Brain microvascular endothelial cell (primary cell): ENCODE data around the gene SLC22A23.
A peak's percentile ranks its signal among the peaks of the same experiment; 100 is the strongest.
"Not testable (repeated sequence)": the region's sequence is repeated elsewhere in the genome, so short reads cannot be mapped to it uniquely, and the experiment has no call there.

Experiments
- DNase-seq: peaks from one replicate; pipeline ENCODE4 v3.0.0-alpha.2; 2020
- H3K27ac ChIP-seq: fragments of 250-450 bp; sonication (Bioruptor Pico); 2 replicates; pipeline ENCODE4 v1.5.1; 2020; ENCODE audit warnings: mild to moderate bottlenecking, moderate library complexity
- H3K27me3 ChIP-seq: fragments of 250-450 bp; sonication (Bioruptor Pico); replicated peaks from 2 replicates; pipeline ENCODE4 v1.5.1; 2020; ENCODE audit warnings: mild to moderate bottlenecking
- H3K36me3 ChIP-seq: fragments of 250-450 bp; sonication (Bioruptor Pico); replicated peaks from 2 replicates; pipeline ENCODE4 v1.5.1; 2020; ENCODE audit warnings: mild to moderate bottlenecking
- H3K4me3 ChIP-seq: 2 replicates; pipeline ENCODE4 v1.5.1; 2011; ENCODE audit warnings: low read depth, mild to moderate bottlenecking, control low read depth, low read length, moderate library complexity
- in situ Hi-C: cut with HindIII; loops from 2 replicates; pipeline ENCODE4 v1.10.0; 2017; ENCODE audit warnings: low sequenced_read_pairs, low pct_ligation_motif_present
- TF ChIP-seq, protein P1 (sequence below): IDR thresholded peaks from 2 replicates; pipeline ENCODE4 v1.5.1; 2011; ENCODE audit warnings: low read depth, mild to moderate bottlenecking, moderate library complexity, low read length, control low read depth, inconsistent platforms; ENCODE audit errors: missing control alignments

Gene SLC22A23

DNA sequence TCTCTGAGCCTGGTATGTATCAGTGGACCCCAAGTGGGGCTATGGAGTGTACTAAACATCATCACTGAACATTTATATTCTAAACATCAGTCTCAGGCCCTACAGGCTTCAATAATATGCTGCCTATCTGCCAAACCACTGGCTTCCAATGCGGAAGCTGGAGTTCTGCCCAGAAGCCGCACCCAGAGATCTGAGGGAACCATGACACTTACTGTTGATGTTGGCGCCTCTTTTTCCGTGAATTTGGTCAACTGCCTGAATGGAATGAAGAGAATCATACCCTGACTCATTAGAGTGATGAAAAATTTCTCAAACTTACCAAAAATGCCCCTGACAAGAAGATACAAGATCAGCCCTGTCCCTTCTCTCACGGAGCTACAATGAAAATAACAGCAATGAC, 66.2 kb downstream of the SLC22A23 start:
- peak overlapping the region; percentile 73 for H3K27ac ChIP-seq

DNA sequence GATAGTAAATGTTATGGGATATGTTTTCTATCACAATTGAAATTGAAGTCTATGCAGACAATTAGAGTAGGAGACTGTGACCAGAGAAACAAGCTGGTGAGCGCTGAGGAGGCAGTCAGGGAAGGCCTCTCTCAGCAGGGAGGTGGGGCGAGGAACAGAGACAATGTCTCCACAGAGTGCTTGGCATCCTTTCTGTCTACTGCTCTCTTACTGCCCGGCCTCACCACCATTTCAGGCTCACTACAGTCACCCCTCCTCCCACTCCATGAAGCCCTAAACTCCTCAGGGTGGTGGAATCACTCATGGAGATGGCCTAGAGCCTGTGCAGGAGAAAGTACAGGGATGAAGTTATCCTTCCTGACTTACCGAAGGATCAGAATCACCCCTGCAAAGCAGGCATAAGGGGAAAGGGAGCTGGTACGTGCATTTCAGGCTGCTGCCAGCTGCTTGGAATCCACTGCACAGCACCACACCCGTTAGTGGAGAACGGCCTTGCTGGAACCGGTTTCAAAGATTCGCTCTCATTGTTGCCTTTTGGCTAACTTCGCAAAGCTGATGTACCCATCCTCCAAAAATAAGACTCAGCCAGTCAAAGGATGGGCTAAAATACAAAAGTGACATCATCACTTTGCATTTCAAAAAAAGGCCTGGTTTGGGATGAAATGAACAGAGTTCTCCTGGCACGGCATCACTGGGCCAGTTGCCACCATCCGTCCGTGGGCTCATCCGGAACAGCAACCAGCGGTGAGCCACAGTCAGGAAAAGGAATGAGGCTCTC, 67.3 kb downstream of the SLC22A23 start:
- no peak for DNase-seq
- TF ChIP-seq, protein P1, sequence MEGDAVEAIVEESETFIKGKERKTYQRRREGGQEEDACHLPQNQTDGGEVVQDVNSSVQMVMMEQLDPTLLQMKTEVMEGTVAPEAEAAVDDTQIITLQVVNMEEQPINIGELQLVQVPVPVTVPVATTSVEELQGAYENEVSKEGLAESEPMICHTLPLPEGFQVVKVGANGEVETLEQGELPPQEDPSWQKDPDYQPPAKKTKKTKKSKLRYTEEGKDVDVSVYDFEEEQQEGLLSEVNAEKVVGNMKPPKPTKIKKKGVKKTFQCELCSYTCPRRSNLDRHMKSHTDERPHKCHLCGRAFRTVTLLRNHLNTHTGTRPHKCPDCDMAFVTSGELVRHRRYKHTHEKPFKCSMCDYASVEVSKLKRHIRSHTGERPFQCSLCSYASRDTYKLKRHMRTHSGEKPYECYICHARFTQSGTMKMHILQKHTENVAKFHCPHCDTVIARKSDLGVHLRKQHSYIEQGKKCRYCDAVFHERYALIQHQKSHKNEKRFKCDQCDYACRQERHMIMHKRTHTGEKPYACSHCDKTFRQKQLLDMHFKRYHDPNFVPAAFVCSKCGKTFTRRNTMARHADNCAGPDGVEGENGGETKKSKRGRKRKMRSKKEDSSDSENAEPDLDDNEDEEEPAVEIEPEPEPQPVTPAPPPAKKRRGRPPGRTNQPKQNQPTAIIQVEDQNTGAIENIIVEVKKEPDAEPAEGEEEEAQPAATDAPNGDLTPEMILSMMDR = no peak
- no peaks in the 10 kb centered on the region for H3K27me3 ChIP-seq
- no peak overlapping the region for H3K27ac ChIP-seq
- in situ Hi-C loops = no loop called here
- no peaks in the 10 kb centered on the region for H3K36me3 ChIP-seq
- no peak overlapping the region for H3K4me3 ChIP-seq

More for the DNA sequence above, 66.2 kb downstream of the SLC22A23 start:
- Histone ChIP-seq H3K4me3 (no peak overlapping the region), H3K27me3 (no peaks in the 10 kb centered on the region), H3K36me3 (no peaks in the 10 kb centered on the region)
- TF ChIP-seq, protein P1 = no peak
- DNase-seq = peak; percentile 98
- in situ Hi-C loops = no loop called here

DNA sequence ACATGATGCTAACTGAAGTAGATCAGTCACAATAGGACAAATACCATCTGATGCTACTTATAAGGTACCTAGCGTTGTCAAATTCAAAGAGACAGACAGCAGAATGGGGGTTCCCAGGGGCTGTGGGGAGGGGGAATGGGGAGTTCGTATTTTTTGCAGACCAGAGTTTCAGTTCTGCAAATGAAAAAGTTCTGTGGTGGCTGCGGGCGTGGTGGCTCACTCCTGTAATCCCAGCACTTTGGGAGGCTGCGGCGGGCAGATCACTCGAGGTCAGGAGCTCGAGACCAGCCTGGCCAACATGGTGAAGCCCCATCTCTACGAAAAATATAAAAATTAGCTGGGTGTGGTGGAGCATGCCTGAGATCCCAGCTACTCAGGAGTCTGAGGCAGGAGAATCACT, 68.1 kb downstream of the SLC22A23 start:
- no peak for DNase-seq
- in situ Hi-C loops = no loop called here
- TF ChIP-seq, protein P1 = no peak
- Histone ChIP-seq H3K36me3 (no peaks in the 10 kb centered on the region), H3K27ac (no peak overlapping the region), H3K27me3 (no peaks in the 10 kb centered on the region), H3K4me3 (no peak overlapping the region)

DNA sequence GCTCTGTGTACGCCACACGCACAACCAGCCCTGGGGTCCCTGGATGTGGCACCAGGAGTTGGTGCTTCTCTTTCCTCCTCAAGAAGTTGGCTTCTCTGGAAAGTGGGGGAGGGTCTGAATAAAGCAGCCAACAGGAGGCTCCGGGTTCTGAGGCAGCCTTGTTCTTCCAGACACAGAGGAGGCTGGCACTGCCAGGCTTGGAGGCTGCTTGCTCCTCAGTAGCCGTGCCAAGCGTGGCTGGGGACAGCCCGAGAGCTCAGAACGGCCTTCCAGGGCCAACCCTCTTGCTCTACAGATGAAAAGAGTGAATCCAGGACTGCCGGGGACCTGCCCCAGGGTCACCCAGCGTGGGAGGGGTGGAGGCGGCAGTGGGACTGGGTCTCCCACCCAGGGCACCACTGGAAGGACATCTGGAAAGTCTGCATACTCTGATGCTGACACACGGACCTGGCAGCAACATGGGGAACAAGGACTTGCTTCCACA, 70.4 kb downstream of the SLC22A23 start:
- Histone ChIP-seq H3K27me3 (no peaks in the 10 kb centered on the region), H3K27ac (no peak overlapping the region), H3K4me3 (no peak overlapping the region), H3K36me3 (no peaks in the 10 kb centered on the region)
- no peak for DNase-seq
- TF ChIP-seq, protein P1 = no peak
- in situ Hi-C loops = no loop called here

DNA sequence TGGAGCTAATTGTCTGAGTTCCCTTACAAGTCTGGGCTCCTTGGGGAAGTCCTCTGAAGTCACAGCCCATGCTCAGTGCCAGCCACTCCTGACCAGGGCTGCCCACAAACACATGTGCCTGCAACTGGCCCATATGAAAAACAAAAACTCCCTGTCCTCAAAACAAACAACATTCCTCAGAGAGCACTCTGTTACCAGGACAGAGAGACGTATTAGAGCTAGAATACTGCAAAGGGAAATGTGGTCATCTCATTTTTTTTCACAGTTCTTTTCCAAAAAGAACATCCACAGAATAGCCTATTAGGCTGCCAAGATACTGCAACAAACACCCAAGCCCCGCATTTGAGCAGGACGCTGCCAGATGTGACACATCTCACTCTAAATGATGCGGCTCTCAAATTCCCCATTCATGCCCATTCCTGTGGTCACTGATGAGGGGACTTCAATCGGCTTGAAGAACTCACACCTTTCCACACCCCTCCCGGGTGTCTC, 71.1 kb downstream of the SLC22A23 start:
- TF ChIP-seq, protein P1 = no peak
- no peaks in the 10 kb centered on the region for H3K36me3 ChIP-seq
- in situ Hi-C loops = no loop called here
- no peak overlapping the region for H3K27ac ChIP-seq
- DNase-seq = no peak
- H3K27me3 ChIP-seq = no peaks in the 10 kb centered on the region
- no peak overlapping the region for H3K4me3 ChIP-seq

DNA sequence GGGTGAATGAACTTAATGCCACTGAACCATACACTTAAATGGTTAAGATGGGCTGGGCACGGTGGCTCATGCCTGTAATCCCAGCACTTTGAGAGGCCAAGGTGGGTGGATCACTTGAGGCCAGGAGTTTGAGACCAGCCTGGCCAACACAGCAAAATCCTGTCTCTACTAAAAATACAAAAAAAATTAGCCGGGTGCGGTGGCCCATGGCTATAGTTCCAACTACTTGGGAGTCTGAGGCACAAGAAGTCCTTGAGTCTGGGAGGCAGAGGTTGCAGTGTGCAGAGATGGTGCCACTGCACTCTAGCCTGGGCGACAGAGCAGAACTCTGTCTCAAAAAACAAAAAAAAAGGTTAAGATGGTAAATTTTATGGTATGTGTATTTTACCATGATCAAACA, 71.7 kb downstream of the SLC22A23 start:
- H3K27me3 ChIP-seq, H3K4me3 ChIP-seq, H3K27ac ChIP-seq, in situ Hi-C loops, H3K36me3 ChIP-seq, DNase-seq: not testable (repeated sequence)
